Measurements from ENCODE around the gene STUM.
A peak's percentile ranks its signal among the peaks of the same experiment; 100 is the strongest.

The STUM gene

GRCh38 chr1:226654668-226655055 is 106.1 kb downstream of the STUM start:
- no peaks in the 10 kb centered on the region for H3K27me3 ChIP-seq (ENCODE audit: low read length)
- peaks cover 27% of the 10 kb centered on the region for H3F3A ChIP-seq (ENCODE audit: insufficient read depth)
- H3K36me3 ChIP-seq (ENCODE audit: low read length): no peaks in the 10 kb centered on the region
- no peak overlapping the region for H2AFZ ChIP-seq (ENCODE audit: low read depth, low read length, severe bottlenecking)
- peak overlapping the region; percentile 42 for H3K4me3 ChIP-seq (ENCODE audit: insufficient read depth, low read length, poor library complexity, severe bottlenecking)
- H3K9ac ChIP-seq (ENCODE audit: low read length): peak overlapping the region; percentile 63
- H3K79me2 ChIP-seq (ENCODE audit: insufficient read depth, low read length): peaks cover 4% of the 10 kb centered on the region; the same call in 1 of the 2 replicates
- TF ChIP-seq CTCF (IDR thresholded peaks at IDR 0.05; ENCODE audit: insufficient read depth, low read length, poor library complexity, severe bottlenecking) (no peak), EZH2phosphoT487 (conservative IDR thresholded peaks at IDR 0.05; ENCODE audit: low read length) (no peak)
- H3K9me2 ChIP-seq (replicated peaks; ENCODE audit: insufficient read depth, low read length): no peaks in the 10 kb centered on the region
- H3K27ac ChIP-seq (ENCODE audit: low read depth, low read length): peak overlapping the region; percentile 92; the same call in 1 of the 2 replicates
- H3K4me2 ChIP-seq (ENCODE audit: low read depth, low read length, poor library complexity, severe bottlenecking): peak overlapping the region; percentile 79
- H4K20me1 ChIP-seq (ENCODE audit: low read depth, low read length): no peaks in the 10 kb centered on the region
- no peaks in the 10 kb centered on the region for H3K9me3 ChIP-seq (ENCODE audit: insufficient read depth, low read length)

GRCh38 chr1:226655251-226656163 is 106.9 kb downstream of the STUM start:
- H2AFZ ChIP-seq (ENCODE audit: low read depth, low read length, severe bottlenecking): no peak overlapping the region
- H3K9ac ChIP-seq (ENCODE audit: low read length): peak overlapping the region; percentile 63
- peak overlapping the region; percentile 92; the same call in 1 of the 2 replicates for H3K27ac ChIP-seq (ENCODE audit: low read depth, low read length)
- no peaks in the 10 kb centered on the region for H3K36me3 ChIP-seq (ENCODE audit: low read length)
- peaks cover 27% of the 10 kb centered on the region for H3F3A ChIP-seq (ENCODE audit: insufficient read depth)
- peak overlapping the region; percentile 79 for H3K4me2 ChIP-seq (ENCODE audit: low read depth, low read length, poor library complexity, severe bottlenecking)
- no peaks in the 10 kb centered on the region for H3K9me3 ChIP-seq (ENCODE audit: insufficient read depth, low read length)
- H3K4me3 ChIP-seq (ENCODE audit: insufficient read depth, low read length, poor library complexity, severe bottlenecking): peak overlapping the region; percentile 42
- no peaks in the 10 kb centered on the region for H3K9me2 ChIP-seq (replicated peaks; ENCODE audit: insufficient read depth, low read length)
- no peaks in the 10 kb centered on the region for H3K27me3 ChIP-seq (ENCODE audit: low read length)
- H3K79me2 ChIP-seq (ENCODE audit: insufficient read depth, low read length): peaks cover 4% of the 10 kb centered on the region; the same call in 1 of the 2 replicates
- TF ChIP-seq EZH2phosphoT487 (conservative IDR thresholded peaks at IDR 0.05; ENCODE audit: low read length) (no peak), CTCF (IDR thresholded peaks at IDR 0.05; ENCODE audit: insufficient read depth, low read length, poor library complexity, severe bottlenecking) (no peak)
- H4K20me1 ChIP-seq (ENCODE audit: low read depth, low read length): no peaks in the 10 kb centered on the region

GRCh38 chr1:226656201-226656600 is 107.6 kb downstream of the STUM start:
- Histone ChIP-seq H3K27me3 (ENCODE audit: low read length) (no peaks in the 10 kb centered on the region), H3F3A (ENCODE audit: insufficient read depth) (peaks cover 27% of the 10 kb centered on the region), H3K4me3 (ENCODE audit: insufficient read depth, low read length, poor library complexity, severe bottlenecking) (no peak overlapping the region), H3K9me3 (ENCODE audit: insufficient read depth, low read length) (no peaks in the 10 kb centered on the region), H3K79me2 (ENCODE audit: insufficient read depth, low read length) (peaks cover 10% of the 10 kb centered on the region), H4K20me1 (ENCODE audit: low read depth, low read length) (no peaks in the 10 kb centered on the region), H3K36me3 (ENCODE audit: low read length) (no peaks in the 10 kb centered on the region), H3K27ac (ENCODE audit: low read depth, low read length) (peak overlapping the region; percentile 92; the same call in 1 of the 2 replicates), H3K4me2 (ENCODE audit: low read depth, low read length, poor library complexity, severe bottlenecking) (peak overlapping the region; percentile 79), H3K9ac (ENCODE audit: low read length) (peak overlapping the region; percentile 63), H2AFZ (ENCODE audit: low read depth, low read length, severe bottlenecking) (no peak overlapping the region), H3K9me2 (replicated peaks; ENCODE audit: insufficient read depth, low read length) (no peaks in the 10 kb centered on the region)
- TF ChIP-seq CTCF (IDR thresholded peaks at IDR 0.05; ENCODE audit: insufficient read depth, low read length, poor library complexity, severe bottlenecking): no peak

Data from SU-DHL-6 (cell line).